Heart left ventricle (tissue), 16 donors: ENCODE results near the gene HCRTR2. TPM values are rescaled to one million over a fixed set of nuclear protein-coding genes. Genes with fewer than 3 reads are reported as not detected.

Experiments used
- ATAC-seq, 4 donors: fragments of 200-7000 bp; cut with Tn5 transposase; one replicate each; pipeline ENCODE4 v1.9.1; 2020 to 2022; ENCODE audit warnings: moderate library complexity in 4 of 4, mild to moderate bottlenecking in 3 of 4, moderate number of reproducible peaks in 1 of 4
- DNase-seq, 5 donors: peaks; one replicate each; pipeline ENCODE4 v3.0.0-alpha.2; 2020
- H3K27ac ChIP-seq, 12 donors: fragments of 200-600 bp; sonication (generic) in 4 of 12; one replicate each; pipeline versions ENCODE4 v1.5.0 to v1.8.0; 2016 to 2022; ENCODE audit warnings: mild to moderate bottlenecking in 2 of 12
- H3K27me3 ChIP-seq, 9 donors: fragments of 200-600 bp; sonication (generic) in 2 of 9; one replicate each; pipeline versions ENCODE4 v1.5.1 to v1.8.0; 2016 to 2022; ENCODE audit warnings: mild to moderate bottlenecking in 3 of 9
- H3K36me3 ChIP-seq, 9 donors: fragments of 200-600 bp; sonication (generic) in 2 of 9; one replicate each; pipeline versions ENCODE4 v1.5.0 to v1.8.0; 2018 to 2022; ENCODE audit warnings: mild to moderate bottlenecking in 2 of 9
- H3K4me1 ChIP-seq, 12 donors: fragments of 200-600 bp; sonication (generic) in 4 of 12; one replicate each; pipeline versions ENCODE4 v1.5.0 to v1.8.0; 2016 to 2022; ENCODE audit warnings: mild to moderate bottlenecking in 3 of 12
- H3K4me3 ChIP-seq, 12 donors: fragments of 200-600 bp; sonication (generic) in 4 of 12; one replicate each; pipeline versions ENCODE4 v1.5.0 to v1.8.0; 2017 to 2022; ENCODE audit warnings: mild to moderate bottlenecking in 9 of 12, moderate library complexity in 4 of 12
- H3K9me3 ChIP-seq, 12 donors: fragments of 200-600 bp; sonication (generic) in 4 of 12; one replicate each; pipeline versions ENCODE4 v1.5.0 to v1.8.0; 2016 to 2022; ENCODE audit warnings: mild to moderate bottlenecking in 1 of 12
- POLR2A ChIP-seq, 2 donors: fragments of 450-650 bp; IDR thresholded peaks; one replicate each; pipeline ENCODE4 v1.6.1; 2017; ENCODE audit warnings: antibody characterized with exemption in 2 of 2, mild to moderate bottlenecking in 2 of 2, moderate library complexity in 2 of 2
- WGBS, 4 donors: extraction: QIAGEN DNeasy Blood & Tissue Kit in 2 of 4; methylation state at CpG; one replicate each; pipeline versions ENCODE4 v1.1.5 to v1.1.7; 2013 to 2018; 5-methylcytosine and 5-hydroxymethylcytosine counted together
- intact Hi-C, 10 donors: fragments of 100-400 bp; cut with DNase I; formaldehyde crosslinking; loops; one replicate each; pipeline versions ENCODE4 v1.11.1 to v1.14.2; 2022
- polyA plus RNA-seq, 2 donors: library from polyadenylated mRNA; stranded (reverse); fragments of 200-250 nt; gene quantifications; one replicate each; pipeline ENCODE4 v1.2.3, GENCODE V29; 2013
- total RNA-seq, 9 donors: library from RNA; depleted of rRNA in 2 of 9; stranded (reverse); fragments of >200 nt in 2 of 9; fragmentation: NEBNext Ultra II Directional in 3 of 9; extraction: Animal tissue kit (Norgen Biotek cat#: 25700) in 3 of 9; gene quantifications; one replicate each; pipeline versions ENCODE4 v1.1.0 to v1.2.4, GENCODE V29; 2016 to 2023
- TF ChIP-seq, protein P1 (sequence below), 12 donors: fragments of 200-600 bp; sonication (generic) in 4 of 12; IDR thresholded peaks; one replicate each; pipeline versions ENCODE4 v1.5.0 to v1.8.0; 2018 to 2022; ENCODE audit warnings: antibody characterized with exemption in 12 of 12, mild to moderate bottlenecking in 5 of 12
- donor health status: ischemic (EF 13 %, LVEDD 7.1; RV severe dilation, severe dysfunction).
- donor health status: healthy with polysubstance abuse.
- donor health status: DM: no; HTN: yes; CAD: no.
- donor health status: DM: no; HTN: no; CAD: no.
- donor health status: ischemic (EF 25% LVEDD 6.9; RV normal size, moderate dysfunction).
- donor health status: ischemic (EF 25% LVEDD 5.7; RV mildly dilated, moderate dysfunction).
- donor health status: healthy.
- donor health status: DM: yes; HTN: yes; CAD: no.
- donor health status: ischemic (EF 35%, LVEDD 5.7; RV mildly dilated, moderate dysfunction).
- donor health status: nonischemic (EF 11% LVEDD 7.7; RV severe dilation, severe dysfunction).
- donor health status: DM: yes; HTN: yes; CAD: no.
- donor health status: PGD.
- donor health status: ischemic (EF 29% LVEDD 5.4; RV normal size, mild dysfunction).
- donor health status: nonischemic (EF 23%, LVEDD 6.1; RV moderate dilation, normal function).

The HCRTR2 gene
- total and polyA plus RNA-seq, 11 donors = 0.08 TPM; not detected in 10

DNA sequence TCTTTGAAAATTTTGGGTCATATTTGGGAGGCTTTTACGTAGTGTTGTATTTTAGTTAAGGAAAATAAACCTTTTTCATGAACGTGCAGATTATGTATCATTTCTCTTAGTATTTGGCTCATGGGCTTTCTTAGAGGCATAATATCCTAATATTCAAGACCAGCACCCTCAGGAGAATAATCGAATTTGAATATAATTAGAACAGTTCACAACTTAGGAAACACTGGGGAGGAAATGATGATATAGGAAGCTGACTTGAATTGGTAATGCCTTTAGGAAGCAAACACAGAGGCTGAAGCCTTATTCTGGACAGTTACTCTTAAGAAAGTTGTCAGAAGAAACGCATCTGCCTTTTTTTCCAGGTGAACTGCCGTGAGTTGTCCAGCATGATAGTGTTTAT lies 152.9 kb downstream of the HCRTR2 start, which contains the start of gene GFRAL:
TSS of gene GFRAL (plus strand) at position 301 of the 400 bp plus-strand sequence. CDS start at position 387, 86 bp downstream.
- DNase-seq = no peak
- TF ChIP-seq, protein P1, sequence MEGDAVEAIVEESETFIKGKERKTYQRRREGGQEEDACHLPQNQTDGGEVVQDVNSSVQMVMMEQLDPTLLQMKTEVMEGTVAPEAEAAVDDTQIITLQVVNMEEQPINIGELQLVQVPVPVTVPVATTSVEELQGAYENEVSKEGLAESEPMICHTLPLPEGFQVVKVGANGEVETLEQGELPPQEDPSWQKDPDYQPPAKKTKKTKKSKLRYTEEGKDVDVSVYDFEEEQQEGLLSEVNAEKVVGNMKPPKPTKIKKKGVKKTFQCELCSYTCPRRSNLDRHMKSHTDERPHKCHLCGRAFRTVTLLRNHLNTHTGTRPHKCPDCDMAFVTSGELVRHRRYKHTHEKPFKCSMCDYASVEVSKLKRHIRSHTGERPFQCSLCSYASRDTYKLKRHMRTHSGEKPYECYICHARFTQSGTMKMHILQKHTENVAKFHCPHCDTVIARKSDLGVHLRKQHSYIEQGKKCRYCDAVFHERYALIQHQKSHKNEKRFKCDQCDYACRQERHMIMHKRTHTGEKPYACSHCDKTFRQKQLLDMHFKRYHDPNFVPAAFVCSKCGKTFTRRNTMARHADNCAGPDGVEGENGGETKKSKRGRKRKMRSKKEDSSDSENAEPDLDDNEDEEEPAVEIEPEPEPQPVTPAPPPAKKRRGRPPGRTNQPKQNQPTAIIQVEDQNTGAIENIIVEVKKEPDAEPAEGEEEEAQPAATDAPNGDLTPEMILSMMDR (IDR thresholded peaks at IDR 0.05) = no peak
- TF ChIP-seq POLR2A (IDR thresholded peaks at IDR 0.05) = no peak
- no peaks in the 10 kb centered on the region for H3K36me3 ChIP-seq
- ATAC-seq = no peak
- H3K27ac ChIP-seq = no peak within 1 kb of the TSS
- intact Hi-C loops = no loop called here
- 66 to 75% (median 73%) methylated on average over 5 of the region's 5 CpGs for WGBS, 4 donors
- no peak within 1 kb of the TSS for H3K4me3 ChIP-seq
- no peaks in the 10 kb centered on the region for H3K4me1 ChIP-seq
- no peaks in the 10 kb centered on the region for H3K9me3 ChIP-seq
- no peaks in the 10 kb centered on the region for H3K27me3 ChIP-seq

Other genes with a start within 250 kb of the HCRTR2 start
- gene GFRAL, start 153.0 kb downstream of the HCRTR2 start, total RNA-seq = not detected
- not detected for gene GFRAL, start 153.0 kb downstream of the HCRTR2 start, polyA plus RNA-seq